Lower leg skin (tissue), 4 donors: ENCODE measurements around the gene ATP9B. TPM values are rescaled to one million over a fixed set of nuclear protein-coding genes. Genes with fewer than 3 reads are reported as not detected.

Experiments used
- DNase-seq, 2 donors: peaks; one replicate each; pipeline ENCODE4 v3.0.0-alpha.2; 2019; ENCODE audit warnings: low spot score in 2 of 2
- H3K4me3 ChIP-seq: fragments of 200-600 bp; sonication (generic); 2 replicates; pipeline ENCODE4 v1.5.1; 2017; ENCODE audit warnings: mild to moderate bottlenecking, low read depth; ENCODE audit not compliant: poor library complexity, severe bottlenecking
- CTCF ChIP-seq, 3 donors: fragments of 450-650 bp; IDR thresholded peaks; one replicate each; pipeline ENCODE4 v1.5.1; 2016; ENCODE audit warnings: antibody characterized with exemption in 3 of 3, mild to moderate bottlenecking in 3 of 3, moderate library complexity in 2 of 3
- POLR2A ChIP-seq, 2 donors: fragments of 450-650 bp; IDR thresholded peaks; one replicate each; pipeline ENCODE4 v1.6.1; 2016 to 2017; ENCODE audit warnings: antibody characterized with exemption in 2 of 2, mild to moderate bottlenecking in 1 of 2, moderate library complexity in 1 of 2
- WGBS, 2 donors: methylation state at CpG; one replicate each; pipeline ENCODE4 v1.1.5; 2018; 5-methylcytosine and 5-hydroxymethylcytosine counted together
- intact Hi-C: fragments of 100-400 bp; cut with DNase I; formaldehyde crosslinking; loops from one replicate; pipeline ENCODE4 v1.15.0; 2023; ENCODE audit warnings: low total_unique reads
- total RNA-seq, 4 donors: library from RNA; depleted of rRNA; stranded (reverse); fragments of >200 nt; gene quantifications; one replicate each; pipeline ENCODE4 v1.1.0, GENCODE V29; 2016

The ATP9B gene
- 10 to 100 TPM; 19.9 to 39.9 (median 26.0) TPM for total RNA-seq

GRCh38 chr18:79068937-79069716, at the start of gene ATP9B:
Gene ATP9B, plus strand, starts transcription at chr18:79069394. Its CDS starts 17 bp downstream, at chr18:79069411.
- intact Hi-C loops, result no loop called here
- whole genome bisulfite sequencing, 2 donors, result 0 to 1% methylated on average over 11 to 37 of the region's 112 CpGs
- TF ChIP-seq POLR2A (IDR thresholded peaks at IDR 0.05) (no peak), CTCF (IDR thresholded peaks at IDR 0.05) (no peak)
- peak; percentile 95 to 99 for DNase-seq
- H3K4me3 ChIP-seq, result peak within 1 kb of the TSS; percentile 90

GRCh38 chr18:79019881-79020280, 49.3 kb upstream of the ATP9B start:
- no peak overlapping the region for H3K4me3 ChIP-seq
- 73 to 74% methylated on average over 7 of the region's 7 CpGs for WGBS, 2 donors
- intact Hi-C loops, result no loop called here
- DNase-seq, result no peak
- TF ChIP-seq CTCF (IDR thresholded peaks at IDR 0.05) (no peak), POLR2A (IDR thresholded peaks at IDR 0.05) (no peak)

- DNase-seq, result no peak
- TF ChIP-seq POLR2A (IDR thresholded peaks at IDR 0.05) (no peak), CTCF (IDR thresholded peaks at IDR 0.05) (no peak)
- 93 to 96% methylated on average over 25 of the region's 25 CpGs for WGBS, 2 donors
- intact Hi-C loops, result no loop called here
- no peak overlapping the region for H3K4me3 ChIP-seq
These were observed 46.6 kb upstream of the ATP9B start for GRCh38 chr18:79022603-79023002.

- WGBS, 2 donors, result 36 to 42% methylated on average over 5 of the region's 5 CpGs
- TF ChIP-seq CTCF (IDR thresholded peaks at IDR 0.05) (no peak), POLR2A (IDR thresholded peaks at IDR 0.05) (no peak)
- no peak overlapping the region for H3K4me3 ChIP-seq
- DNase-seq, result no peak
- intact Hi-C loops, result no loop called here
These were observed 42.7 kb upstream of the ATP9B start for GRCh38 chr18:79026491-79026890.

GRCh38 chr18:79030680-79031079, 38.5 kb upstream of the ATP9B start:
- WGBS, 2 donors, result 59 to 61% methylated on average over 9 of the region's 9 CpGs
- intact Hi-C loops, result no loop called here
- H3K4me3 ChIP-seq, result no peak overlapping the region
- no peak for DNase-seq
- TF ChIP-seq POLR2A (IDR thresholded peaks at IDR 0.05), result no peak
- TF ChIP-seq CTCF (IDR thresholded peaks at IDR 0.05), result no peak

GRCh38 chr18:79042276-79042675, 26.9 kb upstream of the ATP9B start:
- H3K4me3 ChIP-seq, result no peak overlapping the region
- WGBS, 2 donors, result 46 to 61% methylated on average over 5 of the region's 5 CpGs
- intact Hi-C loops, result no loop called here
- DNase-seq, result no peak
- no peak for TF ChIP-seq CTCF (IDR thresholded peaks at IDR 0.05)
- no peak for TF ChIP-seq POLR2A (IDR thresholded peaks at IDR 0.05)
